Testis (tissue), 3 donors: ENCODE measurements around the gene PRICKLE4. TPM values are rescaled to one million over a fixed set of nuclear protein-coding genes. Genes with fewer than 3 reads are reported as not detected.

Experiments used
- DNase-seq: peaks from one replicate; pipeline ENCODE4 v3.0.0-alpha.2; 2019
- H3K27ac ChIP-seq, 2 donors: fragments of 200-600 bp; sonication (generic); one replicate each; pipeline ENCODE4 v1.5.1; 2019
- H3K27me3 ChIP-seq: fragments of 200-600 bp; sonication (generic); one replicate; pipeline ENCODE4 v1.5.1; 2019
- H3K36me3 ChIP-seq: fragments of 200-600 bp; sonication (generic); one replicate; pipeline ENCODE4 v1.5.1; 2017; ENCODE audit warnings: low read depth; ENCODE audit errors: missing control alignments
- H3K4me1 ChIP-seq: fragments of 200-600 bp; sonication (generic); one replicate; pipeline ENCODE4 v1.5.1; 2019
- H3K4me3 ChIP-seq, 2 donors: fragments of 200-600 bp; sonication (generic); one replicate each; pipeline ENCODE4 v1.5.1; 2017 to 2019
- H3K9me3 ChIP-seq: fragments of 200-600 bp; sonication (generic); one replicate; pipeline ENCODE4 v1.5.1; 2017
- CTCF ChIP-seq, 3 experiments: fragments of 450-650 bp in 2 of 3; fragments of 200-600 bp in 1 of 3; sonication (generic) in 1 of 3; IDR thresholded peaks; one replicate each; pipeline ENCODE4 v1.5.1; 2016 to 2019; ENCODE audit warnings: antibody characterized with exemption in 3 of 3, mild to moderate bottlenecking in 2 of 3, moderate library complexity in 1 of 3
- POLR2A ChIP-seq: fragments of 450-650 bp; IDR thresholded peaks from one replicate; pipeline ENCODE4 v1.6.1; 2017; ENCODE audit warnings: antibody characterized with exemption, mild to moderate bottlenecking, moderate library complexity
- whole genome bisulfite sequencing, 2 donors: methylation state at CpG; one replicate each; pipeline ENCODE4 v1.1.5; 2018; 5-methylcytosine and 5-hydroxymethylcytosine counted together
- intact Hi-C: fragments of 100-400 bp; cut with DNase I; formaldehyde crosslinking; loops from one replicate; pipeline ENCODE4 v1.15.1; 2023; ENCODE audit warnings: low total_unique reads
- polyA plus RNA-seq: library from polyadenylated mRNA; stranded (reverse); fragments of 350-450 nt; fragmentation: Illumina TruSeq; extraction: RNeasy Lipid Tissue Mini Kit (QIAGEN cat#74804); gene quantifications from one replicate; pipeline ENCODE4 v1.2.3, GENCODE V29; 2014; ENCODE audit warnings: low read depth, low replicate concordance; ENCODE audit not compliant: insufficient read depth
- total RNA-seq, 2 donors: library from RNA; depleted of rRNA; stranded (reverse); fragments of >200 nt; gene quantifications; one replicate each; pipeline ENCODE4 v1.2.3, GENCODE V29; 2016

PRICKLE4 gene
- total and polyA plus RNA-seq, 3 donors from 2014 or later: 1.9 to 10.6 TPM; not detected in 1

DNA sequence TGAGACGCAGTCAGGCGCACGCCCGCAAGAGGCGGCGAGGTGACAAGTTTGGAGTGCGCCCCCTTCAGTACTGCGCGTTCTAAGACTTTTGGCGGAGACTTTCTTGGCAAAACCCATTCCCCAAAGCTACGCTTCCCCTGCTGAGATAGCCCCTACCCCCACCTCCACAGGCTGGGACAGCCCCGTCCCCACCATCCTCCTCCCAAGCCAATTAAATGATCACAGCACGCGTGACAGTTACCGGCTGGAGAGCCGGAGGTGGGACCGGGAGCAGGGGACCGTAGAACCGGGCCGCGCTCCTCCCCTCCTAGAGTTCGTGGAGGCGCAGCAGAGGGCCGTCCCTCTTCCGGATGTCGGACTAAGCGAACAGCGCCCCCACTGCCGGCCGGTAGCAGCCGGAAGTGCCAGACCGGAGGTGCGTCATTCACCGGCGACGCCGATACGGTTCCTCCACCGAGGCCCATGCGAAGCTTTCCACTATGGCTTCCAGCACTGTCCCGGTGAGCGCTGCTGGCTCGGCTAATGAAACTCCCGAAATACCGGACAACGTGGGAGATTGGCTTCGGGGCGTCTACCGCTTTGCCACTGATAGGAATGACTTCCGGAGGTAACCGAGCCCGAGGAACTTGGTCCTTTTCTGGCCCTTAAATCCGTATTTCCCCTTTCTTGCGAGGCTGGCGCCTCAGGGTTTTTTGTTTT is 6.8 kb downstream of the PRICKLE4 start, which contains the start of gene TOMM6:
TSS of gene TOMM6 (plus strand) at position 476 of the 699 bp plus-strand sequence. CDS start at position 480, 4 bp downstream.
- TF ChIP-seq POLR2A: peak; percentile 44
- TF ChIP-seq CTCF (IDR thresholded peaks at IDR 0.05): peak; percentile 83 to 97 (median 95)
- Histone ChIP-seq H3K9me3 (no peaks in the 10 kb centered on the region), H3K4me3 (peak within 1 kb of the TSS; percentile 90 to 96), H3K36me3 (no peaks in the 10 kb centered on the region), H3K4me1 (peaks cover 8% of the 10 kb centered on the region), H3K27me3 (no peaks in the 10 kb centered on the region), H3K27ac (peak within 1 kb of the TSS; percentile 57 to 94)
- intact Hi-C loops: loop anchor here (5.0 kb wide), 2 partner anchors 135 to 260 kb away; partner anchors contain the start of genes BYSL and MED20
- DNase-seq: peak; percentile 97
- 1% methylated on average over 25 to 55 of the region's 55 CpGs for WGBS, 2 donors

GRCh38 chr6:41789390-41789724 is 8.8 kb downstream of the PRICKLE4 start:
- WGBS, 2 donors: 55 to 68% methylated on average over 3 of the region's 3 CpGs
- no peaks in the 10 kb centered on the region for H3K27me3 ChIP-seq
- H3K4me3 ChIP-seq: no peak overlapping the region
- intact Hi-C loops: loop anchor here (5.0 kb wide), 2 partner anchors 133 to 258 kb away; partner anchors contain the start of genes BYSL and MED20
- no peaks in the 10 kb centered on the region for H3K9me3 ChIP-seq
- H3K27ac ChIP-seq: no peak overlapping the region
- DNase-seq: no peak
- H3K4me1 ChIP-seq: peaks cover 8% of the 10 kb centered on the region
- no peaks in the 10 kb centered on the region for H3K36me3 ChIP-seq
- no peak for TF ChIP-seq POLR2A
- TF ChIP-seq CTCF (IDR thresholded peaks at IDR 0.05): no peak

DNA sequence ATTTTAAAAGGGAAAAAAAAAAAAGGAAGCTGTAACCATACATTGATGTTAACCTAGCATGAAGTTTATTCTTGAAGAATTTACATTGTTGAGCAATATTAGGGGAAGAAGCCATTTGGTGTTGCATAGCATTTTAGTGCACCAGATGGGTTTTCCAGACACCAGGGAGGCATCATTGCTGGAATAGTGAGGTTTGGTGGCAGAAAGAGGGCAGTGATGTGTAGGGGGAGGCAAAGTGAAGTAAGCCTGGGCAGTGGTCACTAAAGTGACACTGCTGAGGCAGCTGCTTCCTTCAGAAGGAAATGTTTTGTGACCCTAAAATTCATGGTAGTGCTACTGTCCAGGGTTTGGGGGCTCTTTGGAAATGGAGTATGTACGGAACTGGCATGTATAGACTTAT is 9.5 kb downstream of the PRICKLE4 start:
- H3K4me3 ChIP-seq: no peak overlapping the region
- no peak for DNase-seq
- H3K4me1 ChIP-seq: peaks cover 8% of the 10 kb centered on the region
- no peaks in the 10 kb centered on the region for H3K9me3 ChIP-seq
- no peaks in the 10 kb centered on the region for H3K36me3 ChIP-seq
- no peaks in the 10 kb centered on the region for H3K27me3 ChIP-seq
- no peak overlapping the region for H3K27ac ChIP-seq
- 100% methylated on average over 1 of the region's 1 CpG for WGBS, 2 donors
- intact Hi-C loops: no loop called here
- TF ChIP-seq POLR2A (no peak), CTCF (IDR thresholded peaks at IDR 0.05) (no peak)

GRCh38 chr6:41791305-41791704 is 10.7 kb downstream of the PRICKLE4 start:
- Histone ChIP-seq H3K36me3 (no peaks in the 10 kb centered on the region), H3K9me3 (no peaks in the 10 kb centered on the region), H3K4me3 (no peak overlapping the region), H3K4me1 (peaks cover 3% of the 10 kb centered on the region), H3K27me3 (no peaks in the 10 kb centered on the region), H3K27ac (no peak overlapping the region)
- TF ChIP-seq CTCF (IDR thresholded peaks at IDR 0.05): no peak
- no peak for TF ChIP-seq POLR2A
- intact Hi-C loops: no loop called here
- WGBS, 2 donors: 56 to 78% methylated on average over 1 of the region's 1 CpG
- DNase-seq: no peak

DNA sequence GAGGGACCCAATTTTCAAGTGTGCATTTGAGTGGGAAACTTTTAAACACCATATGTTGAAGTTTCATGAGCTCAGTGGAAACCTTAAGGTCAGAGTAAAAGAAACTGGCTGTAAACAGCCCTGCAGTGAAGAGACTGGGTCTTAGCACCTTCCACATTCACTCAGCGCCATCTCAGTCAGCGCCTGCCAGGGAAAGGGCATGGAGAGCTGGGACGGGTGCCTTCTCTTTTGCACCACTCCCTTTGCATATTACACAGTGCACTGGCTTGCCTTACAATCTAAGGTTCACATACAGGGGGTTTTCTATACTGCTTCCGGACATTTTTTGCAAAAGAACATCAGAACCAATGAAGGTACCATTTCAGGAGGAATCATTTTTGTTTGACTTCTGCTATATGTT is 11.4 kb downstream of the PRICKLE4 start:
- TF ChIP-seq CTCF (IDR thresholded peaks at IDR 0.05) (no peak), POLR2A (no peak)
- H3K36me3 ChIP-seq: no peaks in the 10 kb centered on the region
- WGBS, 2 donors: 81 to 83% methylated on average over 4 of the region's 4 CpGs
- H3K4me1 ChIP-seq: peaks cover 3% of the 10 kb centered on the region
- no peak overlapping the region for H3K4me3 ChIP-seq
- intact Hi-C loops: no loop called here
- no peaks in the 10 kb centered on the region for H3K27me3 ChIP-seq
- no peaks in the 10 kb centered on the region for H3K9me3 ChIP-seq
- H3K27ac ChIP-seq: no peak overlapping the region
- DNase-seq: no peak
